ENCODE data around the gene WNK1. TPM values are rescaled to one million over a fixed set of nuclear protein-coding genes. Genes with fewer than 3 reads are reported as not detected.
A peak's percentile ranks its signal among the peaks of the same experiment; 100 is the strongest.

Gene WNK1
- polyA plus RNA-seq, 1 donor (not counting 4 experiments of a cell fraction or from before 2014, with no cell fraction given), result 72.3 TPM

DNA sequence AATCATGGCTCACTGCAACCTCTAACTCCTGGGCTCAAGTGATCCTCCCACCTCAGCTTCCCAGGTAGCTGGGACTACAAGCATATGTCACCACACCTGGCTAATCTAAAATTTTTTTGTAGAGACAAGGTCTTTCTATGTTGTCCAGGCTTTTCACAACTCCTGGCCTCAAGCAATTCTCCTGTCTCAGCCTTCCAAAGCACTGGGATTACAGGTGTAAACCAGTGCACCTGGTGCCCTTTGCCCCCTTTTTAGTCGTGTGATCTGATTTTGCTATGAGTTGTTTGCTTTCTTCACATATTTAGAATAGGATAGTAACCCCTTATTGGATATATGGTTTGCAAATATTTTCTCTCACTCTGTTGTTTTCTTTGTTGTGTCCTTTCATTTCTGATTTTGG is 198.8 kb downstream of the WNK1 start:
- no peak overlapping the region for H3K4me3 ChIP-seq (ENCODE audit: control insufficient read depth in 2 of 3, extremely low read depth in 1 of 3, insufficient read depth in 2 of 3, low read depth in 1 of 3, low read length in 3 of 3)
- FAIRE-seq (no peak), DNase-seq (ENCODE audit: low read depth, low spot score) (no peak)
- H3K9ac ChIP-seq (ENCODE audit: control insufficient read depth, extremely low read depth, insufficient read depth, low read length), result no peak overlapping the region
- H3K27me3 ChIP-seq (ENCODE audit: control insufficient read depth, extremely low read depth, insufficient read depth, low read length), result no peaks in the 10 kb centered on the region
- H3K36me3 ChIP-seq (ENCODE audit: control insufficient read depth in 2 of 2, extremely low read depth in 1 of 2, insufficient read depth in 2 of 2, low read length in 2 of 2), result peaks cover 0 to 2% of the 10 kb centered on the region in 2 experiments
- H3K9me3 ChIP-seq (ENCODE audit: control insufficient read depth, low read depth, low read length), result no peaks in the 10 kb centered on the region
- H3K9me1 ChIP-seq (ENCODE audit: control insufficient read depth, extremely low read depth, insufficient read depth, low read length), result no peaks in the 10 kb centered on the region
- dilution Hi-C loops (cut with MboI; ENCODE audit: extremely low pct_ligation_motif_present, low sequenced_read_pairs), result no loop called here
- no peak overlapping the region for H2AFZ ChIP-seq (ENCODE audit: control insufficient read depth, low read length)
- H3K79me2 ChIP-seq (ENCODE audit: control insufficient read depth, insufficient read depth, low read length), result peaks cover 25% of the 10 kb centered on the region
- no peak for TF ChIP-seq EZH2 (IDR thresholded peaks at IDR 0.05; ENCODE audit: low read length)
- TF ChIP-seq, protein P1, sequence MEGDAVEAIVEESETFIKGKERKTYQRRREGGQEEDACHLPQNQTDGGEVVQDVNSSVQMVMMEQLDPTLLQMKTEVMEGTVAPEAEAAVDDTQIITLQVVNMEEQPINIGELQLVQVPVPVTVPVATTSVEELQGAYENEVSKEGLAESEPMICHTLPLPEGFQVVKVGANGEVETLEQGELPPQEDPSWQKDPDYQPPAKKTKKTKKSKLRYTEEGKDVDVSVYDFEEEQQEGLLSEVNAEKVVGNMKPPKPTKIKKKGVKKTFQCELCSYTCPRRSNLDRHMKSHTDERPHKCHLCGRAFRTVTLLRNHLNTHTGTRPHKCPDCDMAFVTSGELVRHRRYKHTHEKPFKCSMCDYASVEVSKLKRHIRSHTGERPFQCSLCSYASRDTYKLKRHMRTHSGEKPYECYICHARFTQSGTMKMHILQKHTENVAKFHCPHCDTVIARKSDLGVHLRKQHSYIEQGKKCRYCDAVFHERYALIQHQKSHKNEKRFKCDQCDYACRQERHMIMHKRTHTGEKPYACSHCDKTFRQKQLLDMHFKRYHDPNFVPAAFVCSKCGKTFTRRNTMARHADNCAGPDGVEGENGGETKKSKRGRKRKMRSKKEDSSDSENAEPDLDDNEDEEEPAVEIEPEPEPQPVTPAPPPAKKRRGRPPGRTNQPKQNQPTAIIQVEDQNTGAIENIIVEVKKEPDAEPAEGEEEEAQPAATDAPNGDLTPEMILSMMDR (optimal IDR thresholded peaks at IDR 0.05 in 1 of 3, IDR thresholded peaks at IDR 0.05 in 1 of 3, conservative IDR thresholded peaks at IDR 0.05 in 1 of 3; ENCODE audit: extremely low read depth in 1 of 3, insufficient read depth in 2 of 3, low read length in 3 of 3), result no peak
- peaks cover 17% of the 10 kb centered on the region for H3K4me1 ChIP-seq (ENCODE audit: control insufficient read depth, extremely low read depth, insufficient read depth, low read length)
- no peaks in the 10 kb centered on the region for H4K20me1 ChIP-seq (ENCODE audit: control insufficient read depth, extremely low read depth, insufficient read depth, low read length)
- no peak overlapping the region for H3K27ac ChIP-seq (ENCODE audit: control insufficient read depth, insufficient read depth, low read length)
- H3K4me2 ChIP-seq (ENCODE audit: control insufficient read depth, extremely low read depth, insufficient read depth, low read depth, low read length), result no peak overlapping the region

DNA sequence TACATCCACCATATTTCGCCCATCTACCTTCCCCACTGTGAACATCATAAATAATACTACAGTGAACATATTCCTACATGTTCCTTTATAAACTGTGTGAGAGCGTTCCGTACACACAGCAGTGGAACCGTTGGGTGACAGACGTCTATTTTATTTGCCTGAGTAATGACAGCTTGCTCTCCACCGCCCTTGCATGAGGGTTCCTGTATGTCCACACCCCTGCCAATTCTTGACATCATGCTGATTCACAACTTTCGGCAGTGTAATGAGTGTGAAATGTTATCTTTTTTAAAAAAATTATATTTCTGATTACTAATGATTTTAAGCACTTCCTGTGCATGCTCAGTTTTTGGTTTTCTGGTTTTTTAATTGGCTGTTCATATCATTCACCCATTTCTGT is 201.4 kb downstream of the WNK1 start:
- DNase-seq (ENCODE audit: low read depth, low spot score) (peak; percentile 26), FAIRE-seq (no peak)
- no peaks in the 10 kb centered on the region for H3K36me3 ChIP-seq (ENCODE audit: control insufficient read depth in 2 of 2, extremely low read depth in 1 of 2, insufficient read depth in 2 of 2, low read length in 2 of 2)
- no peaks in the 10 kb centered on the region for H4K20me1 ChIP-seq (ENCODE audit: control insufficient read depth, extremely low read depth, insufficient read depth, low read length)
- peaks cover 9% of the 10 kb centered on the region for H3K4me1 ChIP-seq (ENCODE audit: control insufficient read depth, extremely low read depth, insufficient read depth, low read length)
- H3K27ac ChIP-seq (ENCODE audit: control insufficient read depth, insufficient read depth, low read length), result peak overlapping the region; percentile 53
- dilution Hi-C loops (cut with MboI; ENCODE audit: extremely low pct_ligation_motif_present, low sequenced_read_pairs), result no loop called here
- peak overlapping the region; percentile 33 for H2AFZ ChIP-seq (ENCODE audit: control insufficient read depth, low read length)
- no peaks in the 10 kb centered on the region for H3K9me1 ChIP-seq (ENCODE audit: control insufficient read depth, extremely low read depth, insufficient read depth, low read length)
- no peak overlapping the region for H3K9ac ChIP-seq (ENCODE audit: control insufficient read depth, extremely low read depth, insufficient read depth, low read length)
- H3K4me3 ChIP-seq (ENCODE audit: control insufficient read depth in 2 of 3, extremely low read depth in 1 of 3, insufficient read depth in 2 of 3, low read depth in 1 of 3, low read length in 3 of 3), result no peak overlapping the region
- no peaks in the 10 kb centered on the region for H3K79me2 ChIP-seq (ENCODE audit: control insufficient read depth, insufficient read depth, low read length)
- peak overlapping the region; percentile 37 for H3K4me2 ChIP-seq (ENCODE audit: control insufficient read depth, extremely low read depth, insufficient read depth, low read depth, low read length)
- no peaks in the 10 kb centered on the region for H3K27me3 ChIP-seq (ENCODE audit: control insufficient read depth, extremely low read depth, insufficient read depth, low read length)
- TF ChIP-seq, protein P1 (optimal IDR thresholded peaks at IDR 0.05 in 1 of 3, IDR thresholded peaks at IDR 0.05 in 1 of 3, conservative IDR thresholded peaks at IDR 0.05 in 1 of 3; ENCODE audit: extremely low read depth in 1 of 3, insufficient read depth in 2 of 3, low read length in 3 of 3), result no peak
- no peak for TF ChIP-seq EZH2 (IDR thresholded peaks at IDR 0.05; ENCODE audit: low read length)
- H3K9me3 ChIP-seq (ENCODE audit: control insufficient read depth, low read depth, low read length), result no peaks in the 10 kb centered on the region

Measured in keratinocyte (primary cell).